ENCODE measurements around the gene ZER1.
"Not testable (repeated sequence)": the region's sequence is repeated elsewhere in the genome, so short reads cannot be mapped to it uniquely, and the experiment has no call there.

GRCh38 chr9:128693738-128694137, 78.0 kb downstream of the ZER1 start:
- TF ChIP-seq CTCF, EZH2phosphoT487, EZH2 (IDR thresholded peaks at IDR 0.05): not testable (repeated sequence)

Measured in neural progenitor cell (in vitro differentiated cells).